IMR-90 (cell line): ENCODE data around the gene PTBP1. TPM values are rescaled to one million over a fixed set of nuclear protein-coding genes. Genes with fewer than 3 reads are reported as not detected.

Experiments
- ATAC-seq: fragments of 200-7000 bp; cut with Tn5 transposase; 2 replicates; pipeline ENCODE4 v1.9.1; 2020; ENCODE audit warnings: low read depth, mild to moderate bottlenecking, moderate library complexity
- BruUV-seq: library from RNA; stranded (reverse); fragments of 400-500 nt; replicated peaks from 2 replicates; lab custom pipeline; 2021; lab: Mats Ljungman, UMichigan
- CTCF ChIA-PET: fragments of 300-600 bp; formaldehyde crosslinking; extraction: SDS; loops from one replicate; lab custom pipeline; 2021; ENCODE audit warnings: antibody characterized with exemption; lab: Yijun Ruan, JAX
- POLR2A ChIA-PET: fragments of 300-600 bp; sonication (Branson Sonifier 250); formaldehyde crosslinking; loops from one replicate; lab custom pipeline; 2022; ENCODE audit warnings: antibody characterized with exemption; ENCODE audit not compliant: unreplicated experiment; lab: Charles Lee
- DNase-seq: peaks from one replicate; pipeline ENCODE4 v3.0.0; 2013
- H2AFZ ChIP-seq: replicated peaks from 2 replicates; pipeline ENCODE3; 2013; ENCODE audit warnings: low read length, mild to moderate bottlenecking; ENCODE audit not compliant: poor library complexity
- H2AK5ac ChIP-seq: 2 replicates; pipeline ENCODE4 v1.6.1; 2013; ENCODE audit warnings: low read depth, low read length, inconsistent platforms
- H2AK9ac ChIP-seq: replicated peaks from 2 replicates; pipeline ENCODE3; 2013; ENCODE audit warnings: mild to moderate bottlenecking, low read depth, low read length, moderate library complexity; ENCODE audit not compliant: poor library complexity
- H2BK120ac ChIP-seq: 2 replicates; pipeline ENCODE4 v1.6.1; 2013; ENCODE audit warnings: low read depth, low read length, inconsistent platforms
- H2BK15ac ChIP-seq: 3 replicates; pipeline ENCODE4 v1.6.1; 2013; ENCODE audit warnings: low read depth, low read length, inconsistent platforms
- H2BK20ac ChIP-seq: 2 replicates; pipeline ENCODE4 v1.6.1; 2013; ENCODE audit warnings: low read depth, mild to moderate bottlenecking, inconsistent platforms, low read length, moderate library complexity
- H2BK5ac ChIP-seq: 2 replicates; pipeline ENCODE4 v1.6.1; 2013; ENCODE audit warnings: mild to moderate bottlenecking, low read depth, low read length, inconsistent platforms; ENCODE audit not compliant: poor library complexity, severe bottlenecking
- H3K14ac ChIP-seq: replicated peaks from 2 replicates; pipeline ENCODE4 v1.6.1; 2013; ENCODE audit warnings: low read depth, low read length, inconsistent platforms
- H3K18ac ChIP-seq: 2 replicates; pipeline ENCODE4 v1.6.1; 2013; ENCODE audit warnings: low read depth, low read length, control low read depth
- H3K23ac ChIP-seq: 2 replicates; pipeline ENCODE4 v1.6.1; 2013; ENCODE audit warnings: low read depth, low read length, inconsistent platforms
- H3K27ac ChIP-seq: 2 replicates; pipeline ENCODE4 v1.5.1; 2013; ENCODE audit warnings: mild to moderate bottlenecking, control low read depth, low read length; ENCODE audit not compliant: insufficient read depth
- H3K27me3 ChIP-seq: 2 replicates; pipeline ENCODE4 v1.6.1; 2013; ENCODE audit warnings: low read length; ENCODE audit not compliant: control insufficient read depth, insufficient read depth
- H3K36me3 ChIP-seq: 2 replicates; pipeline ENCODE4 v1.6.1; 2013; ENCODE audit warnings: low read length, mixed read lengths; ENCODE audit not compliant: control insufficient read depth, insufficient read depth
- H3K4ac ChIP-seq: 2 replicates; pipeline ENCODE4 v1.6.1; 2013; ENCODE audit warnings: low read depth, low read length, inconsistent platforms
- H3K4me1 ChIP-seq: 2 replicates; pipeline ENCODE4 v1.6.1; 2013; ENCODE audit warnings: low read length, mixed read lengths; ENCODE audit not compliant: control insufficient read depth, insufficient read depth
- H3K4me2 ChIP-seq: 2 replicates; pipeline ENCODE4 v1.6.1; 2013; ENCODE audit warnings: low read depth, mild to moderate bottlenecking, control low read depth, low read length, moderate library complexity
- H3K4me3 ChIP-seq: 2 replicates; pipeline ENCODE4 v1.5.1; 2013; ENCODE audit warnings: low read depth, mild to moderate bottlenecking, control low read depth, low read length, moderate library complexity; ENCODE audit not compliant: insufficient read depth
- H3K56ac ChIP-seq: 2 replicates; pipeline ENCODE4 v1.6.1; 2013; ENCODE audit warnings: low read length, inconsistent platforms; ENCODE audit not compliant: insufficient read depth; ENCODE audit errors: extremely low read depth
- H3K79me1 ChIP-seq, 2 experiments: 2 replicates each; pipeline ENCODE4 v1.6.1; 2013; ENCODE audit warnings: low read length in 2 of 2, inconsistent platforms in 1 of 2, low read depth in 1 of 2
- H3K9ac ChIP-seq: 2 replicates; pipeline ENCODE4 v1.6.1; 2013; ENCODE audit warnings: low read depth, low read length, control low read depth
- H3K9me1 ChIP-seq: 2 replicates; pipeline ENCODE4 v1.6.1; 2013; ENCODE audit warnings: low read length, inconsistent platforms; ENCODE audit not compliant: insufficient read depth
- H3K9me3 ChIP-seq: 2 replicates; pipeline ENCODE4 v1.6.1; 2013; ENCODE audit warnings: low read length; ENCODE audit not compliant: control insufficient read depth, insufficient read depth
- H4K20me1 ChIP-seq: 2 replicates; pipeline ENCODE4 v1.6.1; 2013; ENCODE audit warnings: low read length, inconsistent platforms; ENCODE audit not compliant: insufficient read depth
- H4K5ac ChIP-seq: 2 replicates; pipeline ENCODE4 v1.6.1; 2013; ENCODE audit warnings: mild to moderate bottlenecking, low read depth, low read length, control low read depth
- H4K8ac ChIP-seq, 2 experiments: 2 replicates each; pipeline ENCODE4 v1.6.1; 2013; ENCODE audit warnings: low read depth in 2 of 2, low read length in 2 of 2, control low read depth in 1 of 2, inconsistent platforms in 1 of 2
- H4K91ac ChIP-seq: 2 replicates; pipeline ENCODE4 v1.6.1; 2013; ENCODE audit warnings: low read depth, low read length, inconsistent platforms; ENCODE audit not compliant: insufficient read depth
- BHLHE40 ChIP-seq: fragments of 150-350 bp; IDR thresholded peaks from 2 replicates; pipeline ENCODE4 v1.6.1; 2016; ENCODE audit warnings: mild to moderate bottlenecking, low read depth, low read length
- CEBPB ChIP-seq: IDR thresholded peaks from 2 replicates; pipeline ENCODE4 v1.6.1; 2012; ENCODE audit warnings: low read depth, low read length, improper control_type of control experiment
- CHD1 ChIP-seq: IDR thresholded peaks from 2 replicates; pipeline ENCODE4 v1.6.1; 2012; ENCODE audit warnings: low read depth, low read length, improper control_type of control experiment
- FOS ChIP-seq: fragments of 150-350 bp; IDR thresholded peaks from 2 replicates; pipeline ENCODE4 v1.6.1; 2016; ENCODE audit warnings: low read depth, low read length
- MAFK ChIP-seq: IDR thresholded peaks from 2 replicates; pipeline ENCODE4 v1.6.1; 2012; ENCODE audit warnings: low read depth, low read length, improper control_type of control experiment
- MAZ ChIP-seq: IDR thresholded peaks from 2 replicates; pipeline ENCODE4 v1.6.1; 2012; ENCODE audit warnings: low read depth, mild to moderate bottlenecking, low read length, improper control_type of control experiment, moderate library complexity, borderline replicate concordance
- MXI1 ChIP-seq: IDR thresholded peaks from 2 replicates; pipeline ENCODE4 v1.6.1; 2012; ENCODE audit warnings: low read depth, mild to moderate bottlenecking, low read length, moderate library complexity, borderline replicate concordance
- NFE2L2 ChIP-seq: fragments of 150-350 bp; IDR thresholded peaks from 2 replicates; pipeline ENCODE4 v1.6.1; 2016; ENCODE audit warnings: low read depth, mild to moderate bottlenecking, low read length
- POLR2A ChIP-seq: IDR thresholded peaks from 2 replicates; pipeline ENCODE4 v1.6.1; 2012; ENCODE audit warnings: mild to moderate bottlenecking, low read depth, low read length
- RAD21 ChIP-seq: IDR thresholded peaks from 2 replicates; pipeline ENCODE4 v1.6.1; 2012; ENCODE audit warnings: low read length, improper control_type of control experiment
- RCOR1 ChIP-seq: IDR thresholded peaks from 2 replicates; pipeline ENCODE4 v1.6.1; 2012; ENCODE audit warnings: mild to moderate bottlenecking, low read length, improper control_type of control experiment; ENCODE audit not compliant: insufficient replicate concordance
- RFX5 ChIP-seq: IDR thresholded peaks from 2 replicates; pipeline ENCODE4 v1.8.0; 2012; ENCODE audit warnings: low read depth, mild to moderate bottlenecking, low read length, moderate library complexity
- SMC3 ChIP-seq: fragments of 150-350 bp; IDR thresholded peaks from 2 replicates; pipeline ENCODE4 v1.6.1; 2016; ENCODE audit warnings: low read depth, mild to moderate bottlenecking, antibody characterized with exemption, low read length, moderate library complexity
- WGBS, 2 experiments: methylation state at CpG; one replicate each; pipeline versions ENCODE4 v1.1.5 to v1.1.7; 2013; ENCODE audit warnings: missing lambda C conversion rate in 2 of 2; ENCODE audit not compliant: insufficient read length in 1 of 2; ENCODE audit errors: extremely low coverage in 2 of 2; 5-methylcytosine and 5-hydroxymethylcytosine counted together
- dilution Hi-C: fragments of 300-500 bp; cut with HindIII; formaldehyde crosslinking; loops from one replicate; pipeline ENCODE4 v1.14.3; 2018; ENCODE audit warnings: low sequenced_read_pairs; ENCODE audit not compliant: unreplicated experiment
- in situ Hi-C: fragments of 300-500 bp; cut with MboI; formaldehyde crosslinking; loops from 3 replicates; pipeline ENCODE4 v1.14.3; 2019; ENCODE audit warnings: low sequenced_read_pairs, inconsistent platforms, mixed read lengths
- intact Hi-C: fragments of 100-400 bp; cut with micrococcal nuclease; formaldehyde crosslinking; loops from 2 replicates; pipeline ENCODE4 v1.10.0; 2022
- polyA plus RNA-seq, 3 experiments: library from polyadenylated mRNA; depleted of rRNA; stranded (reverse); fragments of >200 nt; gene quantifications; 2 replicates each; pipeline ENCODE4 v1.2.3, GENCODE V29; 2012; ENCODE audit warnings: low replicate concordance in 1 of 3
- total RNA-seq: library from RNA; depleted of rRNA; stranded (reverse); fragments of >200 nt; gene quantifications from 2 replicates; pipeline ENCODE4 v1.2.3, GENCODE V29; 2012
- TF ChIP-seq, protein P1 (sequence below): fragments of 150-350 bp; IDR thresholded peaks from 2 replicates; pipeline ENCODE4 v1.6.1; 2017; ENCODE audit warnings: mild to moderate bottlenecking, antibody characterized with exemption, low read length, low read depth
- TF ChIP-seq, protein P2 (sequence below): fragments of 150-350 bp; IDR thresholded peaks from 2 replicates; pipeline ENCODE4 v1.6.1; 2016; ENCODE audit warnings: low read depth, mild to moderate bottlenecking, low read length, moderate library complexity, borderline replicate concordance
- TF ChIP-seq, protein P3 (sequence below): conservative IDR thresholded peaks from 2 replicates; pipeline ENCODE4 v1.5.1; 2012; ENCODE audit warnings: mild to moderate bottlenecking, low read depth, low read length, improper control_type of control experiment

PTBP1 gene
- total and polyA plus RNA-seq, 2 of the 4 experiments (the other 2 are of a cell fraction): 146 to 269 TPM

DNA sequence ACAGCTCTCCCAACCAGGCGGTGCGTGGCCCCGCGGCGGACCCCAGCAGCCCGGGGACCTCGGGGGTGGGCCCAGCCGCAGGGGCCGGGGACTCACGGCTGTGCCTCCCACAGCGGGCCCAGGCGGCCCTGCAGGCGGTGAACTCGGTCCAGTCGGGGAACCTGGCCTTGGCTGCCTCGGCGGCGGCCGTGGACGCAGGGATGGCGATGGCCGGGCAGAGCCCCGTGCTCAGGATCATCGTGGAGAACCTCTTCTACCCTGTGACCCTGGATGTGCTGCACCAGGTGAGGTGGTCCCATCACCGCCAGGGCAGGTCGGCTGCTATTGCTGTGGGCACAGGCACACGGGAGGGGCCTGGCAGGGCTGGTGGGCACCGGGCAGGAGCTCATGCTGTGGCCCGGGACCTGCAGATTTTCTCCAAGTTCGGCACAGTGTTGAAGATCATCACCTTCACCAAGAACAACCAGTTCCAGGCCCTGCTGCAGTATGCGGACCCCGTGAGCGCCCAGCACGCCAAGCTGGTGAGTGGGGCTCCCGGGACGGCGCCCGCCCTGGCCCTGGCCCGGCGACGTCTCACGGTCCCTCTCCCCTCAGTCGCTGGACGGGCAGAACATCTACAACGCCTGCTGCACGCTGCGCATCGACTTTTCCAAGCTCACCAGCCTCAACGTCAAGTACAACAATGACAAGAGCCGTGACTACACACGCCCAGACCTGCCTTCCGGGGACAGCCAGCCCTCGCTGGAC lies 7.3 kb downstream of the PTBP1 start:
- H3K27me3 ChIP-seq: no peaks in the 10 kb centered on the region
- TF ChIP-seq CHD1 (no peak), MXI1 (no peak), MAZ (no peak), RAD21 (no peak), POLR2A (no peak), RFX5 (no peak), SMC3 (no peak), FOS (no peak), MAFK (no peak), CEBPB (no peak), BHLHE40 (no peak), NFE2L2 (no peak), RCOR1 (no peak)
- TF ChIP-seq, protein P1, sequence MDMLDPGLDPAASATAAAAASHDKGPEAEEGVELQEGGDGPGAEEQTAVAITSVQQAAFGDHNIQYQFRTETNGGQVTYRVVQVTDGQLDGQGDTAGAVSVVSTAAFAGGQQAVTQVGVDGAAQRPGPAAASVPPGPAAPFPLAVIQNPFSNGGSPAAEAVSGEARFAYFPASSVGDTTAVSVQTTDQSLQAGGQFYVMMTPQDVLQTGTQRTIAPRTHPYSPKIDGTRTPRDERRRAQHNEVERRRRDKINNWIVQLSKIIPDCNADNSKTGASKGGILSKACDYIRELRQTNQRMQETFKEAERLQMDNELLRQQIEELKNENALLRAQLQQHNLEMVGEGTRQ: no peak
- TF ChIP-seq, protein P2, sequence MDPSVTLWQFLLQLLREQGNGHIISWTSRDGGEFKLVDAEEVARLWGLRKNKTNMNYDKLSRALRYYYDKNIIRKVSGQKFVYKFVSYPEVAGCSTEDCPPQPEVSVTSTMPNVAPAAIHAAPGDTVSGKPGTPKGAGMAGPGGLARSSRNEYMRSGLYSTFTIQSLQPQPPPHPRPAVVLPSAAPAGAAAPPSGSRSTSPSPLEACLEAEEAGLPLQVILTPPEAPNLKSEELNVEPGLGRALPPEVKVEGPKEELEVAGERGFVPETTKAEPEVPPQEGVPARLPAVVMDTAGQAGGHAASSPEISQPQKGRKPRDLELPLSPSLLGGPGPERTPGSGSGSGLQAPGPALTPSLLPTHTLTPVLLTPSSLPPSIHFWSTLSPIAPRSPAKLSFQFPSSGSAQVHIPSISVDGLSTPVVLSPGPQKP: no peak
- TF ChIP-seq, protein P3, sequence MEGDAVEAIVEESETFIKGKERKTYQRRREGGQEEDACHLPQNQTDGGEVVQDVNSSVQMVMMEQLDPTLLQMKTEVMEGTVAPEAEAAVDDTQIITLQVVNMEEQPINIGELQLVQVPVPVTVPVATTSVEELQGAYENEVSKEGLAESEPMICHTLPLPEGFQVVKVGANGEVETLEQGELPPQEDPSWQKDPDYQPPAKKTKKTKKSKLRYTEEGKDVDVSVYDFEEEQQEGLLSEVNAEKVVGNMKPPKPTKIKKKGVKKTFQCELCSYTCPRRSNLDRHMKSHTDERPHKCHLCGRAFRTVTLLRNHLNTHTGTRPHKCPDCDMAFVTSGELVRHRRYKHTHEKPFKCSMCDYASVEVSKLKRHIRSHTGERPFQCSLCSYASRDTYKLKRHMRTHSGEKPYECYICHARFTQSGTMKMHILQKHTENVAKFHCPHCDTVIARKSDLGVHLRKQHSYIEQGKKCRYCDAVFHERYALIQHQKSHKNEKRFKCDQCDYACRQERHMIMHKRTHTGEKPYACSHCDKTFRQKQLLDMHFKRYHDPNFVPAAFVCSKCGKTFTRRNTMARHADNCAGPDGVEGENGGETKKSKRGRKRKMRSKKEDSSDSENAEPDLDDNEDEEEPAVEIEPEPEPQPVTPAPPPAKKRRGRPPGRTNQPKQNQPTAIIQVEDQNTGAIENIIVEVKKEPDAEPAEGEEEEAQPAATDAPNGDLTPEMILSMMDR: no peak
- no peak overlapping the region for H3K4me2 ChIP-seq
- H3K4me3 ChIP-seq: no peak overlapping the region
- ChIA-PET POLR2A (no interaction called here), CTCF (no interaction called here)
- no peak overlapping the region for H4K8ac ChIP-seq
- ATAC-seq: no peak
- 94% methylated on average over 42 of the region's 53 CpGs; no CpG with 5 or more reads in 1 of the 2 experiments for WGBS, 2 experiments
- H3K27ac ChIP-seq: no peak overlapping the region
- peaks cover 25% of the 10 kb centered on the region for H3K4me1 ChIP-seq
- no peak overlapping the region for H2BK15ac ChIP-seq
- H2AK5ac ChIP-seq: no peak overlapping the region
- no peak overlapping the region for H2BK20ac ChIP-seq
- H3K4ac ChIP-seq: no peak overlapping the region
- H4K5ac ChIP-seq: no peak overlapping the region
- H3K14ac ChIP-seq: no peak overlapping the region
- H3K56ac ChIP-seq: no peak overlapping the region
- no peak overlapping the region for H3K23ac ChIP-seq
- peaks cover 100% of the 10 kb centered on the region for H4K20me1 ChIP-seq
- peaks cover 5 to 47% of the 10 kb centered on the region in 2 experiments for H3K79me1 ChIP-seq
- H3K9me1 ChIP-seq: peaks cover 11% of the 10 kb centered on the region; the same call in 1 of the 2 replicates
- in situ Hi-C loops (no loop called here), dilution Hi-C loops (no loop called here), intact Hi-C loops (no loop called here)
- no peak overlapping the region for H4K91ac ChIP-seq
- H3K18ac ChIP-seq: no peak overlapping the region
- no peak overlapping the region for H2BK5ac ChIP-seq
- no peak overlapping the region for H3K9ac ChIP-seq
- H2AK9ac ChIP-seq: no peak overlapping the region
- BruUV-seq: TSS peak; percentile 50
- no peak overlapping the region for H2AFZ ChIP-seq
- H3K9me3 ChIP-seq: no peaks in the 10 kb centered on the region
- H3K36me3 ChIP-seq: peaks cover 80% of the 10 kb centered on the region
- no peak for DNase-seq
- no peak overlapping the region for H2BK120ac ChIP-seq
